Peyer's patch (tissue), 4 donors: ENCODE data around the gene DAB1. TPM values are rescaled to one million over a fixed set of nuclear protein-coding genes. Genes with fewer than 3 reads are reported as not detected.

Experiments used
- DNase-seq, 3 donors: peaks; one replicate each; pipeline ENCODE4 v3.0.0-alpha.2; 2017 to 2019
- H3K27ac ChIP-seq, 4 donors: fragments of 200-600 bp; sonication (generic); one replicate each; pipeline ENCODE4 v1.5.1; 2016 to 2019
- H3K27me3 ChIP-seq, 2 donors: fragments of 200-600 bp; sonication (generic); one replicate each; pipeline ENCODE4 v1.5.1; 2019
- H3K36me3 ChIP-seq, 3 donors: fragments of 200-600 bp; sonication (generic); one replicate each; pipeline ENCODE4 v1.5.1; 2016 to 2019
- H3K4me1 ChIP-seq, 4 donors: fragments of 200-600 bp; sonication (generic); one replicate each; pipeline ENCODE4 v1.5.1; 2016 to 2019
- H3K4me3 ChIP-seq, 4 donors: fragments of 200-600 bp; sonication (generic); 1 replicate in 3 of 4; 2 replicates in 1 of 4; pipeline ENCODE4 v1.5.1; 2016 to 2019; ENCODE audit warnings: mild to moderate bottlenecking in 1 of 4
- H3K9me3 ChIP-seq, 4 donors: fragments of 200-600 bp; sonication (generic); one replicate each; pipeline ENCODE4 v1.5.1; 2016 to 2019; ENCODE audit warnings: mild to moderate bottlenecking in 1 of 4
- POLR2A ChIP-seq, 2 donors: fragments of 450-650 bp; IDR thresholded peaks; one replicate each; pipeline ENCODE4 v1.5.1; 2017; ENCODE audit warnings: antibody characterized with exemption in 2 of 2, mild to moderate bottlenecking in 2 of 2, moderate library complexity in 2 of 2
- total RNA-seq, 4 donors: library from RNA; depleted of rRNA; stranded (reverse); fragments of >200 nt; gene quantifications; one replicate each; pipeline ENCODE4 v1.1.0, GENCODE V29; 2016
- TF ChIP-seq, protein P1 (sequence below), 6 experiments: fragments of 450-650 bp in 4 of 6; fragments of 200-600 bp in 2 of 6; sonication (generic) in 1 of 6; IDR thresholded peaks; one replicate each; pipeline ENCODE4 v1.5.1; 2017 to 2019; ENCODE audit warnings: antibody characterized with exemption in 6 of 6, mild to moderate bottlenecking in 3 of 6, moderate library complexity in 1 of 6

The DAB1 gene
- total RNA-seq, 4 donors from 2014 or later: 4.1 to 75.3 (median 63.9) TPM

DNA sequence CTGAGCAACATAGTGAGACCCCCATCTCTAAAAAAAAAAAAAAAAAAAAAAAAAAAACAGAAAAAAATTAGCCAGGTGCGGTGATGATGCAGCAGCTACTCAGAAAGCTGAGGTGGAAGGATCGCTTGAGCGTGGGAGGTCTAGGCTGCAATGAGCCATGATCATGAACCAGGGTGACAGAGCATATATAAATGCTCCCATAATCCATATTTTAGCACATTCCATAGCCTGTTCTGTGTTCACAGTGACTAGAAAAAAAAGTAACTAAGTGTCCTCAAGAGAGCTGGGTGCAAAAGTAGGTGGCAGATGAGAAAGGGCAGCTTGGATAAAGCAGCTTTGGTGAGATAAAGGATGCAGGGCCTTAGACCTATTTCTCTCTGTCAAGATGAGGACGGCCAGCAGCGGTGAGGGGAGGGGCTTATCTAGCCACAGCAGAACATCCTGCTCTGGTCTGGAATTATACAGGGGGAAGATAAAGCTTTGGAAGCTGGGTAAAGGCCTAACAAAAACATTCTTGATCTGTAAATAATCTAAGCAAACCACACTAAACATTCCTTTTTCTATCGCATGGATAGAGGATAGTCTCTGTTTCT is 205.3 kb downstream of the DAB1 start:
- no peak overlapping the region for H3K27ac ChIP-seq
- TF ChIP-seq POLR2A (IDR thresholded peaks at IDR 0.05): no peak
- TF ChIP-seq, protein P1, sequence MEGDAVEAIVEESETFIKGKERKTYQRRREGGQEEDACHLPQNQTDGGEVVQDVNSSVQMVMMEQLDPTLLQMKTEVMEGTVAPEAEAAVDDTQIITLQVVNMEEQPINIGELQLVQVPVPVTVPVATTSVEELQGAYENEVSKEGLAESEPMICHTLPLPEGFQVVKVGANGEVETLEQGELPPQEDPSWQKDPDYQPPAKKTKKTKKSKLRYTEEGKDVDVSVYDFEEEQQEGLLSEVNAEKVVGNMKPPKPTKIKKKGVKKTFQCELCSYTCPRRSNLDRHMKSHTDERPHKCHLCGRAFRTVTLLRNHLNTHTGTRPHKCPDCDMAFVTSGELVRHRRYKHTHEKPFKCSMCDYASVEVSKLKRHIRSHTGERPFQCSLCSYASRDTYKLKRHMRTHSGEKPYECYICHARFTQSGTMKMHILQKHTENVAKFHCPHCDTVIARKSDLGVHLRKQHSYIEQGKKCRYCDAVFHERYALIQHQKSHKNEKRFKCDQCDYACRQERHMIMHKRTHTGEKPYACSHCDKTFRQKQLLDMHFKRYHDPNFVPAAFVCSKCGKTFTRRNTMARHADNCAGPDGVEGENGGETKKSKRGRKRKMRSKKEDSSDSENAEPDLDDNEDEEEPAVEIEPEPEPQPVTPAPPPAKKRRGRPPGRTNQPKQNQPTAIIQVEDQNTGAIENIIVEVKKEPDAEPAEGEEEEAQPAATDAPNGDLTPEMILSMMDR (IDR thresholded peaks at IDR 0.05): no peak
- H3K36me3 ChIP-seq: no peaks in the 10 kb centered on the region
- H3K9me3 ChIP-seq: no peaks in the 10 kb centered on the region
- DNase-seq: no peak
- no peak overlapping the region for H3K4me3 ChIP-seq
- no peaks in the 10 kb centered on the region for H3K4me1 ChIP-seq
- no peaks in the 10 kb centered on the region for H3K27me3 ChIP-seq

DNA sequence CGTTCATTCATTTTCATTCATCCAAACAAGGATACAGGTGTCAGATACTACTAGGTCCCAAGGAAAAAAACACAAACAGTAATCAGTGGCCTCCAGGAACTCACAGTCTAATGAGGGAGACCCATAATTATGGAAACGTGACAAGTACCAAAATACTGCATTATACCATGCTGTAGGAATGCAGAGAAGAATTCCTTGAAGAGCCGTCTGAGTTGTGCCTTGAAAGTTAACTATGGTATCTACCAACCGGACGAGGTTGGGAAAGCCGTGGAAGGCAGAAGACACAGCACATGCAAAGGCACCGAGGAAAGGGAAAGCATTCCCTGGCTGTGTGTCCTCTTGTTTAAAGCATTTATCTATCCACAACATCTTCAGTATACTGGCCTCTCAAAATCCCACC is 206.0 kb downstream of the DAB1 start:
- H3K4me3 ChIP-seq: no peak overlapping the region
- no peaks in the 10 kb centered on the region for H3K27me3 ChIP-seq
- H3K4me1 ChIP-seq: no peaks in the 10 kb centered on the region
- DNase-seq: no peak
- no peak for TF ChIP-seq POLR2A (IDR thresholded peaks at IDR 0.05)
- TF ChIP-seq, protein P1 (IDR thresholded peaks at IDR 0.05): no peak
- no peaks in the 10 kb centered on the region for H3K36me3 ChIP-seq
- no peaks in the 10 kb centered on the region for H3K9me3 ChIP-seq
- no peak overlapping the region for H3K27ac ChIP-seq

DNA sequence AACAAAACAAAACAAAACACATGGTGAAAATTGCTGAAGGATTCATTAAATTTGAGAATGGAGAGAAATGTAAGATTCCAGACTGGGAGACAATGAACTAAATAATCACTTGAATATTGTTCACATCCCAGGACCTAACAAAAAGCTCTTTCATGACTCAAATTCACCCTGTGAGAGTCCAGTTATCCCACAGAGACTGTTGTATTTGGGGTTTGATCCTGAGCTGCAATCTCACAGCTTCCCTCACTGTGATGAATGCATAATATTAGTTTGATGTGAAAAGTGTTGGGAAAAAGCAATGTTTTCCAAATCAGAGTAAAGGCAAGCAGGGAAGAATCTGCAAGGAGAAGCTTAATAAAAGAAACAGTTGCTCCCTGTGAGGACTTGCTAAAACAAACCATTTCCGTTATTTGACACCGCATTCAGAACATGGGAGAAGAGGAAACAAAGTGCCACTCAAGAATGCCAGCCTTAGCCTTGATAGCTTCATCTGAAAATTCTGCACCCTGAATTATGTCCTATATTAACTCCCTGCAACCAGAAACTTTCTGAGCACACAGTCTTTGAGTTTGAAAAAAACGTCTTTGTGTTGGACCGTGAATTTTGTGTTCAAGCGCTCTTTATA is 208.8 kb downstream of the DAB1 start:
- Histone ChIP-seq H3K36me3 (no peaks in the 10 kb centered on the region), H3K9me3 (no peaks in the 10 kb centered on the region), H3K4me3 (no peak overlapping the region), H3K27ac (no peak overlapping the region), H3K27me3 (no peaks in the 10 kb centered on the region), H3K4me1 (no peaks in the 10 kb centered on the region)
- DNase-seq: no peak
- TF ChIP-seq, protein P1 (IDR thresholded peaks at IDR 0.05): no peak
- no peak for TF ChIP-seq POLR2A (IDR thresholded peaks at IDR 0.05)

DNA sequence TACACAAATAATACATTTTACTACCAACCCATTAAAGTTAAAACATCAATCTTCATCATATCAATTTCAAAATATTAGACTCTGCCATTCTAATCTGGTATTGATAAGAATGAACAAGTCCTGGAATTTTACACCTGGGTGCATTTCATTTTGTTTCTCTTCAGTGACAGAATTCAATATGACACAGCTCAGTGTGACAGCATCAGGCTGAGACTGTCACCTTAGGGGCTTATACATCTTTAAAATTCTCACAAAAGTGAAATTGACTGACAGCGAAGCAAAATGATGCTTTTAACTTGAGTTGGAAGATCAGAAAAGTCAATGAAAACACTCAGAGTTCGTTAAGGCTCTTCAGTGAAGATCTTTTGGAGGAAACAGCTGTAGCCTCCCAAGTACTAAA is 213.0 kb downstream of the DAB1 start:
- no peak for DNase-seq
- TF ChIP-seq, protein P1 (IDR thresholded peaks at IDR 0.05): no peak
- no peak for TF ChIP-seq POLR2A (IDR thresholded peaks at IDR 0.05)
- Histone ChIP-seq H3K9me3 (no peaks in the 10 kb centered on the region), H3K4me1 (no peaks in the 10 kb centered on the region), H3K4me3 (no peak overlapping the region), H3K27ac (no peak overlapping the region), H3K27me3 (no peaks in the 10 kb centered on the region), H3K36me3 (no peaks in the 10 kb centered on the region)

DNA sequence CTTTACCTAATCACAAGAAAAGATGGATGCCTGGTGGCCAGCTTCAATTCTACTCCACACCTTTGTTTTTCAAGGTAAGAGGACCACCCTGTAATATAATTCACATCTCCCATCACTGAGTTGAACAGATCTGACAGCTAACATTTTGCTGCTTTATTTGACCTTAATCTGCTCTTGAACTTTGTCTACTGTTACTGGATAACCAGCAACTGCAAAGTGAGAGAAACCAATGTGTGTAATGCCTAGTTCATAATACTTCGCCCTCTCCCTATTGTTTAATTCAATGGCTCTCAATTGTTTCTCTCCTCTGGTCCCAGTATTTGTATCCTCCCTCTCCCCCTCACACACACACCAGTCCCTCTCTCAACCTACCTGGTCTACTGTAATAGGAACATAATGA is 214.4 kb downstream of the DAB1 start:
- no peak for DNase-seq
- H3K4me1 ChIP-seq: no peaks in the 10 kb centered on the region
- no peak overlapping the region for H3K27ac ChIP-seq
- no peak overlapping the region for H3K4me3 ChIP-seq
- H3K36me3 ChIP-seq: no peaks in the 10 kb centered on the region
- no peaks in the 10 kb centered on the region for H3K9me3 ChIP-seq
- no peaks in the 10 kb centered on the region for H3K27me3 ChIP-seq
- TF ChIP-seq POLR2A (IDR thresholded peaks at IDR 0.05): no peak
- TF ChIP-seq, protein P1 (IDR thresholded peaks at IDR 0.05): no peak
